HepG2 (cell line): ENCODE data around the gene TUT4. TPM values are rescaled to one million over a fixed set of nuclear protein-coding genes. Genes with fewer than 3 reads are reported as not detected.

ENCODE experiments used
- CREM ChIP-seq, 2 experiments: sonication (generic) in 1 of 2; formaldehyde crosslinking in 1 of 2; IDR thresholded peaks; 2 replicates each; pipeline versions ENCODE4 v1.4.0 to v1.6.1; 2016 to 2020; ENCODE audit warnings: antibody characterized with exemption in 1 of 2, mild to moderate bottlenecking in 1 of 2, missing genetic modification reagents in 1 of 2
- KDM5B ChIP-seq: sonication (generic); formaldehyde crosslinking; IDR thresholded peaks from 2 replicates; pipeline ENCODE4 v1.4.0; 2020; ENCODE audit warnings: missing genetic modification reagents, mild to moderate bottlenecking, borderline replicate concordance
- MLX ChIP-seq: IDR thresholded peaks from 2 replicates; pipeline ENCODE4 v1.6.1; 2016
- NRL ChIP-seq: sonication (generic); formaldehyde crosslinking; IDR thresholded peaks from 2 replicates; pipeline ENCODE4 v1.5.0; 2020; ENCODE audit warnings: missing genetic modification reagents, mild to moderate bottlenecking, moderate library complexity, borderline replicate concordance
- REST ChIP-seq, 2 experiments: IDR thresholded peaks; 2 replicates each; pipeline ENCODE4 v1.6.1; 2011 to 2012; ENCODE audit warnings: low read length in 2 of 2, borderline replicate concordance in 1 of 2, low read depth in 1 of 2, mild to moderate bottlenecking in 1 of 2, moderate library complexity in 1 of 2
- SATB2 ChIP-seq: sonication (generic); formaldehyde crosslinking; IDR thresholded peaks from 2 replicates; pipeline ENCODE4 v1.5.0; 2020; ENCODE audit warnings: missing genetic modification reagents
- ZNF773 ChIP-seq: sonication (generic); formaldehyde crosslinking; IDR thresholded peaks from 2 replicates; pipeline ENCODE4 v1.4.0; 2020; ENCODE audit warnings: missing genetic modification reagents, borderline replicate concordance
- ZSCAN25 ChIP-seq: sonication (generic); formaldehyde crosslinking; IDR thresholded peaks from 2 replicates; pipeline ENCODE4 v1.8.0; 2022; ENCODE audit warnings: mild to moderate bottlenecking, missing genetic modification reagents
- polyA plus RNA-seq, 8 experiments: library from polyadenylated mRNA; depleted of rRNA in 3 of 8; stranded (reverse) in 7 of 8; unstranded in 1 of 8; fragments of >200 nt; fragmentation: Illumina TruSeq in 4 of 8; extraction: Trizol in 4 of 8; gene quantifications; 2 replicates each; pipeline versions ENCODE4 v1.2.1 to v1.2.3, GENCODE V29; 2011 to 2016; ENCODE audit warnings: low read depth in 4 of 8, missing spikeins in 1 of 8, mixed read lengths in 1 of 8; ENCODE audit not compliant: insufficient read depth in 1 of 8
- total RNA-seq, 5 experiments: library from RNA; depleted of rRNA; stranded (reverse); fragments of >200 nt; fragmentation: Illumina TruSeq; extraction: Trizol; gene quantifications; 2 replicates each; pipeline ENCODE4 v1.2.3, GENCODE V29; 2016; ENCODE audit warnings: low read depth in 1 of 5
- TF ChIP-seq, protein P1 (sequence below): conservative IDR thresholded peaks from 2 replicates; pipeline ENCODE4 v1.6.1; 2018; ENCODE audit warnings: missing genetic modification reagents
- TF ChIP-seq, protein P2 (sequence below): sonication (generic); formaldehyde crosslinking; IDR thresholded peaks from 2 replicates; pipeline ENCODE4 v1.4.0; 2020; ENCODE audit warnings: missing genetic modification reagents
- TF ChIP-seq, protein P3 (sequence below): sonication (generic); formaldehyde crosslinking; IDR thresholded peaks from 2 replicates; pipeline ENCODE4 v1.5.0; 2020; ENCODE audit warnings: missing genetic modification reagents
- TF ChIP-seq, protein P4 (sequence below): sonication (generic); formaldehyde crosslinking; IDR thresholded peaks from 2 replicates; pipeline ENCODE4 v1.4.0; 2020; ENCODE audit warnings: missing genetic modification reagents

The TUT4 gene
- total and polyA plus RNA-seq, 2 of the 13 experiments (the other 11 are each of a cell fraction or from before 2014, with no cell fraction given): 44.7 to 53.5 TPM

GRCh38 chr1:52404116-52404974 is 148.5 kb downstream of the TUT4 start, which contains the start of the genes ORC1 and PRPF38A (continued):
- peak; percentile 44; the same call in 1 of the 2 replicates for TF ChIP-seq NRL (CRISPR knock-in tag)
- TF ChIP-seq, protein P1, sequence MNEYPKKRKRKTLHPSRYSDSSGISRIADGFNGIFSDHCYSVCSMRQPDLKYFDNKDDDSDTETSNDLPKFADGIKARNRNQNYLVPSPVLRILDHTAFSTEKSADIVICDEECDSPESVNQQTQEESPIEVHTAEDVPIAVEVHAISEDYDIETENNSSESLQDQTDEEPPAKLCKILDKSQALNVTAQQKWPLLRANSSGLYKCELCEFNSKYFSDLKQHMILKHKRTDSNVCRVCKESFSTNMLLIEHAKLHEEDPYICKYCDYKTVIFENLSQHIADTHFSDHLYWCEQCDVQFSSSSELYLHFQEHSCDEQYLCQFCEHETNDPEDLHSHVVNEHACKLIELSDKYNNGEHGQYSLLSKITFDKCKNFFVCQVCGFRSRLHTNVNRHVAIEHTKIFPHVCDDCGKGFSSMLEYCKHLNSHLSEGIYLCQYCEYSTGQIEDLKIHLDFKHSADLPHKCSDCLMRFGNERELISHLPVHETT: peak; percentile 38; the same call in 1 of the 2 replicates
- no peak for TF ChIP-seq ZNF773
- TF ChIP-seq, protein P2, sequence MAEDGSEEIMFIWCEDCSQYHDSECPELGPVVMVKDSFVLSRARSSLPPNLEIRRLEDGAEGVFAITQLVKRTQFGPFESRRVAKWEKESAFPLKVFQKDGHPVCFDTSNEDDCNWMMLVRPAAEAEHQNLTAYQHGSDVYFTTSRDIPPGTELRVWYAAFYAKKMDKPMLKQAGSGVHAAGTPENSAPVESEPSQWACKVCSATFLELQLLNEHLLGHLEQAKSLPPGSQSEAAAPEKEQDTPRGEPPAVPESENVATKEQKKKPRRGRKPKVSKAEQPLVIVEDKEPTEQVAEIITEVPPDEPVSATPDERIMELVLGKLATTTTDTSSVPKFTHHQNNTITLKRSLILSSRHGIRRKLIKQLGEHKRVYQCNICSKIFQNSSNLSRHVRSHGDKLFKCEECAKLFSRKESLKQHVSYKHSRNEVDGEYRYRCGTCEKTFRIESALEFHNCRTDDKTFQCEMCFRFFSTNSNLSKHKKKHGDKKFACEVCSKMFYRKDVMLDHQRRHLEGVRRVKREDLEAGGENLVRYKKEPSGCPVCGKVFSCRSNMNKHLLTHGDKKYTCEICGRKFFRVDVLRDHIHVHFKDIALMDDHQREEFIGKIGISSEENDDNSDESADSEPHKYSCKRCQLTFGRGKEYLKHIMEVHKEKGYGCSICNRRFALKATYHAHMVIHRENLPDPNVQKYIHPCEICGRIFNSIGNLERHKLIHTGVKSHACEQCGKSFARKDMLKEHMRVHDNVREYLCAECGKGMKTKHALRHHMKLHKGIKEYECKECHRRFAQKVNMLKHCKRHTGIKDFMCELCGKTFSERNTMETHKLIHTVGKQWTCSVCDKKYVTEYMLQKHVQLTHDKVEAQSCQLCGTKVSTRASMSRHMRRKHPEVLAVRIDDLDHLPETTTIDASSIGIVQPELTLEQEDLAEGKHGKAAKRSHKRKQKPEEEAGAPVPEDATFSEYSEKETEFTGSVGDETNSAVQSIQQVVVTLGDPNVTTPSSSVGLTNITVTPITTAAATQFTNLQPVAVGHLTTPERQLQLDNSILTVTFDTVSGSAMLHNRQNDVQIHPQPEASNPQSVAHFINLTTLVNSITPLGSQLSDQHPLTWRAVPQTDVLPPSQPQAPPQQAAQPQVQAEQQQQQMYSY (CRISPR knock-in tag): no peak
- TF ChIP-seq, protein P3, sequence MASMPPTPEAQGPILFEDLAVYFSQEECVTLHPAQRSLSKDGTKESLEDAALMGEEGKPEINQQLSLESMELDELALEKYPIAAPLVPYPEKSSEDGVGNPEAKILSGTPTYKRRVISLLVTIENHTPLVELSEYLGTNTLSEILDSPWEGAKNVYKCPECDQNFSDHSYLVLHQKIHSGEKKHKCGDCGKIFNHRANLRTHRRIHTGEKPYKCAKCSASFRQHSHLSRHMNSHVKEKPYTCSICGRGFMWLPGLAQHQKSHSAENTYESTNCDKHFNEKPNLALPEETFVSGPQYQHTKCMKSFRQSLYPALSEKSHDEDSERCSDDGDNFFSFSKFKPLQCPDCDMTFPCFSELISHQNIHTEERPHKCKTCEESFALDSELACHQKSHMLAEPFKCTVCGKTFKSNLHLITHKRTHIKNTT (CRISPR knock-in tag): no peak
- TF ChIP-seq CREM (IDR thresholded peaks at IDR 0.05): peak; percentile 97
- peak; percentile 81; the same call in 1 of the 2 replicates for TF ChIP-seq CREM (CRISPR knock-in tag; IDR thresholded peaks at IDR 0.05)
- no peak; the same call in 1 of the 2 replicates for TF ChIP-seq MLX (CRISPR knock-in tag)
- peak; percentile 53; the same call in 1 of the 2 replicates for TF ChIP-seq KDM5B
- peak in 1 of 2 experiments; percentile 13; a peak in 1 of 4 replicates for TF ChIP-seq REST (IDR thresholded peaks at IDR 0.05; ENCODE audit: borderline replicate concordance in 1 of 2, low read depth in 1 of 2, low read length in 2 of 2)
- no peak for TF ChIP-seq SATB2 (CRISPR knock-in tag)
- TF ChIP-seq, protein P4, sequence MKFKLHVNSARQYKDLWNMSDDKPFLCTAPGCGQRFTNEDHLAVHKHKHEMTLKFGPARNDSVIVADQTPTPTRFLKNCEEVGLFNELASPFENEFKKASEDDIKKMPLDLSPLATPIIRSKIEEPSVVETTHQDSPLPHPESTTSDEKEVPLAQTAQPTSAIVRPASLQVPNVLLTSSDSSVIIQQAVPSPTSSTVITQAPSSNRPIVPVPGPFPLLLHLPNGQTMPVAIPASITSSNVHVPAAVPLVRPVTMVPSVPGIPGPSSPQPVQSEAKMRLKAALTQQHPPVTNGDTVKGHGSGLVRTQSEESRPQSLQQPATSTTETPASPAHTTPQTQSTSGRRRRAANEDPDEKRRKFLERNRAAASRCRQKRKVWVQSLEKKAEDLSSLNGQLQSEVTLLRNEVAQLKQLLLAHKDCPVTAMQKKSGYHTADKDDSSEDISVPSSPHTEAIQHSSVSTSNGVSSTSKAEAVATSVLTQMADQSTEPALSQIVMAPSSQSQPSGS (CRISPR knock-in tag): peak; percentile 78; the same call in 1 of the 2 replicates
- TF ChIP-seq ZSCAN25 (CRISPR knock-in tag): 0 out of 2 replicates have a peak, but pooled peaks have one; percentile 25
